Measurements from ENCODE around the gene FFAR2. TPM values are rescaled to one million over a fixed set of nuclear protein-coding genes. Genes with fewer than 3 reads are reported as not detected.

The FFAR2 gene
- total and polyA plus RNA-seq, 9 of the 15 experiments (the other 6 are each of a cell fraction or from before 2014, with no cell fraction given), result not detected

GRCh38 chr19:35491836-35492360 is 43.8 kb downstream of the FFAR2 start:
- no peak overlapping the region for H2AFZ ChIP-seq (ENCODE audit: low read depth, low read length)
- 2% methylated on average over 9 of the region's 9 CpGs for WGBS (ENCODE audit: insufficient coverage, low coverage, missing lambda C conversion rate)
- no peaks in the 10 kb centered on the region for H3K36me3 ChIP-seq (ENCODE audit: control insufficient read depth, insufficient read depth, low read length)
- no peaks in the 10 kb centered on the region for H3K9me1 ChIP-seq (ENCODE audit: control insufficient read depth, insufficient read depth, low read length)
- FAIRE-seq (no peak), DNase-seq (ENCODE audit: extremely low read depth in 1 of 4, low spot score in 3 of 4) (no peak), ATAC-seq (no peak)
- in situ Hi-C loops (cut with MboI) (no loop called here), intact Hi-C loops (cut with micrococcal nuclease) (no loop called here)
- no peaks in the 10 kb centered on the region for H3K9me3 ChIP-seq (replicated peaks; ENCODE audit: control insufficient read depth, insufficient read depth, low read depth, low read length)
- H4K20me1 ChIP-seq (replicated peaks; ENCODE audit: control insufficient read depth, insufficient read depth, low read length), result no peaks in the 10 kb centered on the region; the same call in 1 of the 2 replicates
- no peak overlapping the region for H3K27ac ChIP-seq (ENCODE audit: extremely low read depth, low read depth, low read length)
- no TSS peak for BruUV-seq (replicated peaks)
- H3K79me2 ChIP-seq (ENCODE audit: control insufficient read depth, insufficient read depth, low read length), result no peaks in the 10 kb centered on the region
- no peak overlapping the region for H3K9ac ChIP-seq (ENCODE audit: insufficient read depth in 1 of 2, low read depth in 2 of 2, low read length in 2 of 2)
- ChIA-PET POLR2A (interaction anchor here (0.6 to 1.6 kb wide), 5 partner anchors 10 to 276 kb away, joined by 3 to 4 read pairs (median 3); no protein-coding TSS in a partner anchor), CTCF (ENCODE audit: low intra/inter-chr PET ratio) (no interaction called here)
- no peak overlapping the region for H3K4me3 ChIP-seq
- TF ChIP-seq SIX5 (IDR thresholded peaks at IDR 0.05; ENCODE audit: borderline replicate concordance in 1 of 2, insufficient read depth in 1 of 2, low read depth in 1 of 2, low read length in 2 of 2), result no peak
- TF ChIP-seq CHAMP1 (IDR thresholded peaks at IDR 0.05), result no peak
- TF ChIP-seq SIN3A (IDR thresholded peaks at IDR 0.05; ENCODE audit: borderline replicate concordance in 2 of 2, control insufficient read depth in 1 of 2, low read depth in 2 of 2, low read length in 2 of 2), result no peak
- no peak for TF ChIP-seq KDM2B (CRISPR knock-in tag; IDR thresholded peaks at IDR 0.05)
- H3K4me1 ChIP-seq (replicated peaks in 1 of 2; ENCODE audit: control insufficient read depth in 2 of 2, insufficient read depth in 2 of 2, low read length in 2 of 2), result peaks cover 3 to 12% of the 10 kb centered on the region in 2 experiments; a peak in 2 of 5 replicates
- peaks cover 54 to 85% of the 10 kb centered on the region in 2 experiments for H3K27me3 ChIP-seq (ENCODE audit: control insufficient read depth in 2 of 2, insufficient read depth in 2 of 2, low read length in 2 of 2)
- H3K4me2 ChIP-seq (ENCODE audit: insufficient read depth, low read length), result no peak overlapping the region
